Retinal pigment epithelial cell (primary cell): ENCODE measurements around the gene ALDOC.

Experiments
- DNase-seq: peaks from one replicate; pipeline ENCODE4 v3.0.0-alpha.2; 2010; ENCODE audit warnings: low read depth
- H3K4me3 ChIP-seq: 2 replicates; pipeline ENCODE4 v1.5.1; 2011; ENCODE audit warnings: mild to moderate bottlenecking, low read length, control low read depth, moderate library complexity
- TF ChIP-seq, protein P1 (sequence below): conservative IDR thresholded peaks from 2 replicates; pipeline ENCODE4 v1.5.1; 2011; ENCODE audit warnings: low read depth, low read length, control low read depth, inconsistent platforms

Gene ALDOC

DNA sequence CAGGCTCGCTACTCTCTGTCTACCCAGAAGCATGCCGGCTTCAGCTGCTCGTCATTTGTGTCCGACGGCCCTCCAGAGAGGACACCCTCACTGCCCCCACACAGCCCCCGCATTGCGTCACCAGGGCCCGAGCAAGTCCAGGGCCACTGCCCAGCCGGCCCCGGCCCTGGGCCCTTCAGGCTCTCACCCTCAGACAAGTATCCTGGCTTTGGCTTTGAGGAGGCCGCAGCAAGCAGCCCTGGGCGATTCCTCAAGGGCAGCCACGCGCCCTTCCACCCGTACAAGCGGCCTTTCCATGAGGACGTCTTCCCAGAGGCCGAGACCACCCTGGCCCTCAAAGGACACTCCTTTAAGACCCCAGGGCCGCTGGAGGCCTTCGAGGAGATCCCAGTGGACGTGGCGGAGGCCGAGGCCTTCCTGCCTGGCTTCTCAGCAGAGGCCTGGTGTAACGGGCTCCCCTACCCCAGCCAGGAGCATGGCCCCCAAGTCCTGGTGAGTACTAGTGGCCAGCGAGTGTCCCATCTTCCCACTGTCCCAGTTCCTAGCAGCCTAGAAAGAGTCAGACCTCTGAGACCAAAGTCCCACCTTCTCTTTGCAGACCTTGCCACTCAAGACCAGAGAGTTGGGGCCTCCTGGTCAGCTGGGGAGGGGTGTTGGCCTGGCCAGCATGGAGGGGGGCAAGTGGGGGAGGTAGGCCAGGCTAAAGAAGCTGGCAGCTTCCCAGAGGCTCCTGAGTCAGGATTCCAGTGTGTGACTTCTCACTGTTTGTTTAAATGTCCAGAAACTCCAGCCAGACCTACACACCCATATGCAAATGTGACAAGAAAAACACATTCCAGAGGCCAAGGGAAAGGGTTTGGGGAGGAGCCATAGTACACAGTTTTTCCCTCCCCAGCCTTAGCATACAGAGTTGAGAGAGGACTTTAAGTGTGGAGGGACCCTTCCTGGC lies 51.9 kb downstream of the ALDOC start:
- TF ChIP-seq, protein P1, sequence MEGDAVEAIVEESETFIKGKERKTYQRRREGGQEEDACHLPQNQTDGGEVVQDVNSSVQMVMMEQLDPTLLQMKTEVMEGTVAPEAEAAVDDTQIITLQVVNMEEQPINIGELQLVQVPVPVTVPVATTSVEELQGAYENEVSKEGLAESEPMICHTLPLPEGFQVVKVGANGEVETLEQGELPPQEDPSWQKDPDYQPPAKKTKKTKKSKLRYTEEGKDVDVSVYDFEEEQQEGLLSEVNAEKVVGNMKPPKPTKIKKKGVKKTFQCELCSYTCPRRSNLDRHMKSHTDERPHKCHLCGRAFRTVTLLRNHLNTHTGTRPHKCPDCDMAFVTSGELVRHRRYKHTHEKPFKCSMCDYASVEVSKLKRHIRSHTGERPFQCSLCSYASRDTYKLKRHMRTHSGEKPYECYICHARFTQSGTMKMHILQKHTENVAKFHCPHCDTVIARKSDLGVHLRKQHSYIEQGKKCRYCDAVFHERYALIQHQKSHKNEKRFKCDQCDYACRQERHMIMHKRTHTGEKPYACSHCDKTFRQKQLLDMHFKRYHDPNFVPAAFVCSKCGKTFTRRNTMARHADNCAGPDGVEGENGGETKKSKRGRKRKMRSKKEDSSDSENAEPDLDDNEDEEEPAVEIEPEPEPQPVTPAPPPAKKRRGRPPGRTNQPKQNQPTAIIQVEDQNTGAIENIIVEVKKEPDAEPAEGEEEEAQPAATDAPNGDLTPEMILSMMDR, result no peak
- no peak overlapping the region for H3K4me3 ChIP-seq
- peak; percentile 50 for DNase-seq

DNA sequence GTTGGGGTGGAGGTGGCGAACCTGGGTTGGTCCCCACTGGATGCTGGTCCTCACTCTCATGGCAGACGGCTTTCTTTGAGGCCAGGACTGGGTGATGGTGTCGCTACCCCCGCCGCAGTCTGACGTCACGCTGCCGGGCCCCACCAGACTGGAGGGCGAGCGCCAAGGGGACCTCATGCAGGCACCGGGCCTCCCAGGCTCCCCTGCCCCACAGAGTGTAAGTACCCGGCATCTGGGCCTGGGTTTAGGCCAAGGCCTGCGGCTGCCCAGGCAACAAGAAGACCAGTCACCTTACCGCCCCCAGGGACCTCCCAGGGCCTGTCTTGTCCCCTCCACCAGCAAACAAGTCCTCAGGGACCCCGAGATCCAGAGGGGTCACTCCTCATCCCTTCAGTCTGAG lies 52.8 kb downstream of the ALDOC start:
- DNase-seq, result no peak
- no peak overlapping the region for H3K4me3 ChIP-seq
- TF ChIP-seq, protein P1, result no peak

DNA sequence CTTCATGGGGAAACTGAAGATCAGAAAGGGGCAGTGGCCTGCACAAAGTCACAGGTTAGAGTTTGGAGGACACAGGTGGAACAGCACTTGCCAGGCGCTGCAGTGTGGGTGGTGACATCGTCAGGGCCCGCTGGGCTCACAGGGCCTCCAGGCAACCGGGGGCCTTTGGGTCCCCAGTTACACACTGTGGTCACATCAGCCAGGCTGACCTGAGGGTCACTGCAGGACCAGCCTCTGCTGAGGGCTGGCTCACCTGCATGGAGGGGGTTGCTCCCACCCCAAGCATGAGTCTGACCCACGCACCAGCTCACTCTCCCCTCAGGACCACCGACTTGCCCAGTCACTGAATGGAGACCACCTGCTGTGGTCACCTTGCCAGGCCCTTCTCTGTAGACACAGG lies 53.5 kb downstream of the ALDOC start:
- no peak for DNase-seq
- TF ChIP-seq, protein P1, result no peak
- H3K4me3 ChIP-seq, result no peak overlapping the region
